PC-3 (cell line): ENCODE measurements around the gene IL10. TPM values are rescaled to one million over a fixed set of nuclear protein-coding genes. Genes with fewer than 3 reads are reported as not detected.

Experiments
- ATAC-seq: fragments of 200-7000 bp; cut with Tn5 transposase; 2 replicates; pipeline ENCODE4 v1.9.1; 2020; ENCODE audit warnings: mild to moderate bottlenecking, moderate library complexity
- BruUV-seq: library from RNA; stranded (reverse); fragments of 400-500 nt; replicated peaks from 2 replicates; lab custom pipeline; 2021; lab: Mats Ljungman, UMichigan
- CTCF ChIA-PET: fragments of 300-600 bp; sonication (Branson Sonifier 250); formaldehyde crosslinking; loops from one replicate; lab custom pipeline; 2022; ENCODE audit warnings: antibody characterized with exemption; lab: Charles Lee
- POLR2A ChIA-PET: fragments of 300-600 bp; sonication (Branson Sonifier 250); formaldehyde crosslinking; loops from one replicate; lab custom pipeline; 2022; ENCODE audit warnings: antibody characterized with exemption; ENCODE audit not compliant: unreplicated experiment; lab: Charles Lee
- DNase-seq: peaks from one replicate; pipeline ENCODE4 v3.0.0-alpha.2; 2015
- H2AFZ ChIP-seq: fragments of 300-600 bp; sonication (generic); 2 replicates; pipeline ENCODE4 v1.6.0; 2016; ENCODE audit warnings: antibody characterized with exemption, low read length
- H3F3A ChIP-seq: fragments of 300-600 bp; sonication (generic); one replicate; pipeline ENCODE4 v1.6.0; 2017; ENCODE audit warnings: antibody characterized with exemption, low read length, control low read depth, mild to moderate bottlenecking; ENCODE audit not compliant: unreplicated experiment
- H3K27ac ChIP-seq: fragments of 300-600 bp; sonication (generic); 2 replicates; pipeline ENCODE4 v1.5.1; 2016; ENCODE audit warnings: mild to moderate bottlenecking, low read length
- H3K27me3 ChIP-seq: fragments of 300-600 bp; sonication (generic); 2 replicates; pipeline ENCODE4 v1.6.1; 2016; ENCODE audit warnings: low read length, mixed read lengths
- H3K36me3 ChIP-seq: fragments of 300-600 bp; sonication (generic); 2 replicates; pipeline ENCODE4 v1.6.1; 2016; ENCODE audit warnings: low read depth, mixed run types, low read length, mixed read lengths
- H3K4me1 ChIP-seq: fragments of 300-600 bp; sonication (generic); 2 replicates; pipeline ENCODE4 v1.5.1; 2016; ENCODE audit warnings: low read length; ENCODE audit not compliant: insufficient read depth
- H3K4me2 ChIP-seq: fragments of 300-600 bp; sonication (generic); 2 replicates; pipeline ENCODE4 v1.6.0; 2016; ENCODE audit warnings: low read length
- H3K4me3 ChIP-seq: fragments of 300-600 bp; sonication (generic); 2 replicates; pipeline ENCODE4 v1.5.1; 2016; ENCODE audit warnings: mild to moderate bottlenecking, low read length, mixed read lengths
- H3K79me2 ChIP-seq: fragments of 300-600 bp; sonication (generic); 2 replicates; pipeline ENCODE4 v1.6.1; 2017; ENCODE audit warnings: low read length, mixed read lengths
- H3K9ac ChIP-seq: fragments of 300-600 bp; sonication (generic); 2 replicates; pipeline ENCODE4 v1.6.0; 2016; ENCODE audit warnings: mild to moderate bottlenecking, low read length
- H3K9me2 ChIP-seq: fragments of 300-600 bp; sonication (generic); replicated peaks from 2 replicates; pipeline ENCODE4 v1.6.1; 2016; ENCODE audit warnings: mixed run types, low read length, mixed read lengths
- H3K9me3 ChIP-seq: fragments of 300-600 bp; sonication (generic); 2 replicates; pipeline ENCODE4 v1.6.1; 2016; ENCODE audit warnings: low read length, mixed read lengths
- H4K20me1 ChIP-seq: fragments of 300-600 bp; sonication (generic); 2 replicates; pipeline ENCODE4 v1.6.1; 2016; ENCODE audit warnings: low read length, mixed read lengths
- CTCF ChIP-seq: fragments of 300-600 bp; sonication (generic); conservative IDR thresholded peaks from 2 replicates; pipeline ENCODE4 v1.5.1; 2017; ENCODE audit warnings: antibody characterized with exemption, low read depth, mild to moderate bottlenecking, low read length
- EZH2 ChIP-seq: fragments of 300-600 bp; sonication (generic); IDR thresholded peaks from one replicate; pipeline ENCODE4 v1.6.1; 2017; ENCODE audit warnings: antibody characterized with exemption, mild to moderate bottlenecking, low read length; ENCODE audit not compliant: unreplicated experiment
- EZH2phosphoT487 ChIP-seq: fragments of 300-600 bp; sonication (generic); IDR thresholded peaks from 2 replicates; pipeline ENCODE4 v1.6.1; 2018; ENCODE audit warnings: mild to moderate bottlenecking, antibody characterized with exemption, low read length, borderline replicate concordance
- intact Hi-C: fragments of 100-400 bp; cut with micrococcal nuclease; formaldehyde crosslinking; loops from 2 replicates; pipeline ENCODE4 v1.9.0; 2023
- total RNA-seq: library from RNA; depleted of rRNA; stranded (reverse); fragments of >200 nt; gene quantifications from 2 replicates; pipeline ENCODE4 v1.2.3, GENCODE V29; 2014

IL10 gene
- total RNA-seq, 1 experiment from 2014 or later: not detected

DNA sequence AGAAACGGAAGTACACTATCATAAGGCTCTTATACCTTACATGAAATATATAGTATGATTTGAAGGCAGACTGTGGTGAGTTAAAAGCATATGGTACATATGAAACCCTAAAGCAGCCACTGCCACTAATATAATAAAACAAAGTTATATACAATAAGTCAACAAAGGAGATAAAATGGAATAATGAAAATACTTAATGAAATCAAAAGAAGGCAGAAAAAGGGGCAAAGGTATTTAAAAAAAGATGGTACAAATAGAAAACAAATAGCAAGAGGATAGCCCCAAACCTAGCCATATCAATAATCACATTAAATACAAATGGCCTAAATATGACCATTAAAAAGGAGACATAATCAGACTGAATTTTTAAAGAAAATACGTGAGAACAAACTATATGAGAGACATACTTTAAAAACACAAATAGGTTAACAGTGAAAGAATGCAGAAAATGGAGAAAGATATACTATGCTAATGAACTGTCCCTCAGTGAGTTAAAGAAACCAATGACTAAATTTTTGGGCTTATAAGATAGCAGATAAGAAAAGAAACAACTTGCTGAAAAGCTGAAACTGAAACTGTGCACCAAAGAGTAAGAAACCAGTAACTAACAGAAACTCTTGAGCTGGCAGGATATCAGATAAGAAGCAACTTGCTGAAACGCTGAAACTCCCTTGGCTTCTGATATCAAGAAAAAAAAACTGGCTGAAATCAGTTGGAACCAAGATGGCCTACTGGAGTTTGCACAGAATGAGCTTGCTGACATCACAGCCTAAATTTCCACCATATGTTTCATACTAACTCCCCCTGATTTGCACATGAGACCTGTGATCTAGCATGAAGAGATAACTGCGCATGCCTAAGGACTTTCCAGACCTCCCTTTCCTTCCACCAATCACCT lies 44.3 kb upstream of the IL10 start:
- intact Hi-C loops: no loop called here
- H3K27me3 ChIP-seq: no peaks in the 10 kb centered on the region
- no peak overlapping the region for H3K4me2 ChIP-seq
- no peaks in the 10 kb centered on the region for H3F3A ChIP-seq
- DNase-seq: no peak
- H3K36me3 ChIP-seq: no peaks in the 10 kb centered on the region
- H3K9me3 ChIP-seq: peaks cover 7% of the 10 kb centered on the region
- H2AFZ ChIP-seq: no peak overlapping the region
- TF ChIP-seq EZH2phosphoT487 (no peak), CTCF (no peak), EZH2 (no peak)
- H3K79me2 ChIP-seq: no peaks in the 10 kb centered on the region
- H3K4me1 ChIP-seq: no peaks in the 10 kb centered on the region
- no peak overlapping the region for H3K9ac ChIP-seq
- no peaks in the 10 kb centered on the region for H4K20me1 ChIP-seq
- CTCF ChIA-PET: interaction anchor here (0.5 to 0.6 kb wide), 2 partner anchors 38 to 117 kb away, joined by 3 to 7 read pairs; no protein-coding TSS in a partner anchor
- no peak for ATAC-seq
- POLR2A ChIA-PET: interaction anchor here (0.6 kb wide), 2 partner anchors 10 to 1254 kb away, joined by 3 to 5 read pairs; no protein-coding TSS in a partner anchor
- no peaks in the 10 kb centered on the region for H3K9me2 ChIP-seq
- BruUV-seq: no TSS peak
- H3K27ac ChIP-seq: no peak overlapping the region
- H3K4me3 ChIP-seq: no peak overlapping the region

DNA sequence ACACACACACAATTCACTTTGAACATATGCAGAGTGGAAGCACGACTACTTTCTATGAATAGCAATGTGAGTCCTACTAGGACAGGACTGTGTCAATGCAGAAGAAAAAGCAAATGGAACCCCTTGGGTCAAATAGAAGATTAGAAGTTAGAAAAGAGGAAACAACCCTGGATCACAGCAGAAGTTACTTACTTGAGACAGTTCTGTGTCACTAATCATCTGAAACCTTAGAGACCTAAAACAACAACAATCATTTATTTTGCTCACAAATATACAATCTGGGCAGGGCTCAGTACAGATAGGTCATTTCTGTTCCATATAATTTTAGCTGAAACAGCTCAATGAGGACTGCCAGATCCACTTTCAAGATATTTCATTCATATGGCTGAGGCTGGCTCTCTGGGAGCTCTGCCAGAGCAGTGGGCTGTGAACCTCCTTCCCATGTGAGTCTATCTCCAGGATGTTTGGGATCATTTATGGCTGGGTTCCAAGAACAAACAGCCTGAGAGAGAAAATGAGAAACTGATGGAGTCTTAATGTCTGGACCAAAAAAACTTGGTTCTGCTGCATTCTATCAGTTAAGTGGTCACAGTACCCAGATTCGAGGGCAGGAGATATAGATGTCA lies 42.5 kb upstream of the IL10 start:
- BruUV-seq: no TSS peak

More for the DNA sequence above, 42.5 kb upstream of the IL10 start:
- no peaks in the 10 kb centered on the region for H4K20me1 ChIP-seq
- CTCF ChIA-PET: no interaction called here
- H3K4me3 ChIP-seq: no peak overlapping the region
- ATAC-seq (no peak), DNase-seq (no peak)
- H3K9me2 ChIP-seq: no peaks in the 10 kb centered on the region
- no peaks in the 10 kb centered on the region for H3K27me3 ChIP-seq
- H3K9me3 ChIP-seq: peaks cover 7% of the 10 kb centered on the region
- H3F3A ChIP-seq: no peaks in the 10 kb centered on the region
- no peaks in the 10 kb centered on the region for H3K4me1 ChIP-seq
- H3K4me2 ChIP-seq: no peak overlapping the region
- no peaks in the 10 kb centered on the region for H3K36me3 ChIP-seq
- H3K27ac ChIP-seq: no peak overlapping the region
- TF ChIP-seq EZH2 (no peak), EZH2phosphoT487 (no peak), CTCF (no peak)
- no peaks in the 10 kb centered on the region for H3K79me2 ChIP-seq
- POLR2A ChIA-PET: no interaction called here
- no peak overlapping the region for H2AFZ ChIP-seq
- intact Hi-C loops: no loop called here
- no peak overlapping the region for H3K9ac ChIP-seq
